H54 (cell line): ENCODE measurements around the gene CCDC38.
"Not testable (repeated sequence)": the region's sequence is repeated elsewhere in the genome, so short reads cannot be mapped to it uniquely, and the experiment has no call there.

Experiments
- DNase-seq: peaks from one replicate; pipeline ENCODE4 v3.0.0; 2011; ENCODE audit warnings: low spot score, mixed read lengths; ENCODE audit not compliant: insufficient read length
- FAIRE-seq: peaks from 3 replicates; lab custom pipeline; 2011; peaks lifted over from hg19 to GRCh38; lab: Jason Lieb, UNC
- POLR2A ChIP-seq: IDR thresholded peaks from 2 replicates; pipeline ENCODE4 v1.6.1; 2011; ENCODE audit warnings: low read depth, mild to moderate bottlenecking, low read length

Gene CCDC38

GRCh38 chr12:95974358-95974757 lies 31.9 kb upstream of the CCDC38 start:
- TF ChIP-seq POLR2A = no peak
- DNase-seq = no peak
- FAIRE-seq = no peak

- DNase-seq (no peak), FAIRE-seq (no peak)
- TF ChIP-seq POLR2A = no peak
Observed at GRCh38 chr12:95972832-95973456, 30.5 kb upstream of the CCDC38 start.

GRCh38 chr12:95970905-95971304 lies 28.5 kb upstream of the CCDC38 start:
- DNase-seq (no peak), FAIRE-seq (no peak)
- no peak for TF ChIP-seq POLR2A

- not testable (repeated sequence) for DNase-seq, FAIRE-seq
Observed at GRCh38 chr12:95969116-95969515, 26.7 kb upstream of the CCDC38 start.

- DNase-seq (no peak), FAIRE-seq (no peak)
- TF ChIP-seq POLR2A = no peak
Observed at GRCh38 chr12:95967301-95967700, 24.9 kb upstream of the CCDC38 start.

GRCh38 chr12:95966287-95966870 lies 24.0 kb upstream of the CCDC38 start:
- FAIRE-seq (no peak), DNase-seq (no peak)
- no peak for TF ChIP-seq POLR2A

- no peak for TF ChIP-seq POLR2A
- DNase-seq = no peak
- FAIRE-seq = no peak
Observed at GRCh38 chr12:95963096-95963495, 20.7 kb upstream of the CCDC38 start.

GRCh38 chr12:95962222-95962621 lies 19.8 kb upstream of the CCDC38 start:
- DNase-seq = no peak
- FAIRE-seq = no peak
- TF ChIP-seq POLR2A = no peak

- TF ChIP-seq POLR2A = no peak
- FAIRE-seq = no peak
- DNase-seq = no peak
Observed at GRCh38 chr12:95960241-95960640, 17.8 kb upstream of the CCDC38 start.

- no peak for TF ChIP-seq POLR2A
- DNase-seq (no peak), FAIRE-seq (no peak)
Observed at GRCh38 chr12:95959107-95959506, 16.7 kb upstream of the CCDC38 start.

- TF ChIP-seq POLR2A = no peak
- FAIRE-seq (no peak), DNase-seq (no peak)
Observed at GRCh38 chr12:95956557-95957145, 14.2 kb upstream of the CCDC38 start.

- FAIRE-seq = no peak
Observed at GRCh38 chr12:95955549-95956159, 13.2 kb upstream of the CCDC38 start.

GRCh38 chr12:95953000-95953399 lies 10.6 kb upstream of the CCDC38 start:
- FAIRE-seq (no peak), DNase-seq (no peak)
- TF ChIP-seq POLR2A = no peak

More at GRCh38 chr12:95955549-95956159, 13.2 kb upstream of the CCDC38 start:
- no peak for DNase-seq
- TF ChIP-seq POLR2A = no peak

GRCh38 chr12:95951515-95951914 lies 9.1 kb upstream of the CCDC38 start:
- DNase-seq = no peak

More at GRCh38 chr12:95951515-95951914, 9.1 kb upstream of the CCDC38 start:
- no peak for FAIRE-seq
- no peak for TF ChIP-seq POLR2A
